ENCODE results near the gene CFAP157.

DNA sequence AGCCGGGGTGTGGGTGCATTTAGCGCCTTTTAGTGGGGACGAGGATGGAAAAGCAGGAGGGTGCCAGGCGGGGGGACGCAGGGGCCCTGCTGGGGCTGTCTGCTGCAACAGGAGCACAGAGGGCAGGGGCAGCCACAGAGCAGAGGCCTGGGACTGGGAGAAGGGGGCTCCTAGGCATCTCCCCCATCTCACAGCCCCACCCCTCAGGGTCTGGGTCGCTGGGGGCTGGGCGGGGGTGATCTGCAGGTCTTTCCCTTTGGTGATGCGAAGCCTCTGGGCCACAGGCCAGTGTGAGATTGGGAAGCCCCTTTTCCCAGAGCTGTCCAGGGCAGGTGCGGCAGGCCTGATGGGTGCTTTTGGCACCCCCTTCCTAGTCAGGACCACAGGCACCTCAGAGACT lies 23.5 kb downstream of the CFAP157 start:
- no peak for TF ChIP-seq POLR2A (IDR thresholded peaks at IDR 0.05)
- TF ChIP-seq, protein P1, sequence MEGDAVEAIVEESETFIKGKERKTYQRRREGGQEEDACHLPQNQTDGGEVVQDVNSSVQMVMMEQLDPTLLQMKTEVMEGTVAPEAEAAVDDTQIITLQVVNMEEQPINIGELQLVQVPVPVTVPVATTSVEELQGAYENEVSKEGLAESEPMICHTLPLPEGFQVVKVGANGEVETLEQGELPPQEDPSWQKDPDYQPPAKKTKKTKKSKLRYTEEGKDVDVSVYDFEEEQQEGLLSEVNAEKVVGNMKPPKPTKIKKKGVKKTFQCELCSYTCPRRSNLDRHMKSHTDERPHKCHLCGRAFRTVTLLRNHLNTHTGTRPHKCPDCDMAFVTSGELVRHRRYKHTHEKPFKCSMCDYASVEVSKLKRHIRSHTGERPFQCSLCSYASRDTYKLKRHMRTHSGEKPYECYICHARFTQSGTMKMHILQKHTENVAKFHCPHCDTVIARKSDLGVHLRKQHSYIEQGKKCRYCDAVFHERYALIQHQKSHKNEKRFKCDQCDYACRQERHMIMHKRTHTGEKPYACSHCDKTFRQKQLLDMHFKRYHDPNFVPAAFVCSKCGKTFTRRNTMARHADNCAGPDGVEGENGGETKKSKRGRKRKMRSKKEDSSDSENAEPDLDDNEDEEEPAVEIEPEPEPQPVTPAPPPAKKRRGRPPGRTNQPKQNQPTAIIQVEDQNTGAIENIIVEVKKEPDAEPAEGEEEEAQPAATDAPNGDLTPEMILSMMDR (IDR thresholded peaks at IDR 0.05): no peak

Data from Peyer's patch (tissue), 4 donors.